ENCODE data around the gene ICA1.

The ICA1 gene

GRCh38 chr7:8285155-8285554, 23.2 kb upstream of the ICA1 start:
- Histone ChIP-seq H3K36me3 (ENCODE audit: control insufficient read depth in 2 of 2, insufficient read depth in 1 of 2, low read length in 2 of 2) (no peaks in the 10 kb centered on the region), H3K4me1 (ENCODE audit: control insufficient read depth, insufficient read depth, low read length) (peaks cover 21% of the 10 kb centered on the region), H3K9me3 (ENCODE audit: control insufficient read depth, insufficient read depth, low read depth, low read length) (no peaks in the 10 kb centered on the region), H3K27ac (ENCODE audit: extremely low read depth, low read depth, low read length) (no peak overlapping the region), H3K4me3 (ENCODE audit: low read depth, low read length) (no peak overlapping the region)
- ChIA-PET POLR2A (no interaction called here), CTCF (interaction anchor here (1.0 kb wide), 1 partner anchor 11 kb away, joined by 3 read pairs; no protein-coding TSS in a partner anchor)
- no peak for TF ChIP-seq ZNF561 (tag by site-specific recombination; IDR thresholded peaks at IDR 0.05; ENCODE audit: borderline replicate concordance)

GRCh38 chr7:8284606-8285005, 22.6 kb upstream of the ICA1 start:
- no peaks in the 10 kb centered on the region for H3K9me3 ChIP-seq (ENCODE audit: control insufficient read depth, insufficient read depth, low read depth, low read length)
- no peaks in the 10 kb centered on the region for H3K36me3 ChIP-seq (ENCODE audit: control insufficient read depth in 2 of 2, insufficient read depth in 1 of 2, low read length in 2 of 2)
- H3K4me1 ChIP-seq (ENCODE audit: control insufficient read depth, insufficient read depth, low read length), result peaks cover 15% of the 10 kb centered on the region
- CTCF ChIA-PET, result interaction anchor here (0.6 kb wide), 1 partner anchor 1001 kb away, joined by 3 read pairs; no protein-coding TSS in a partner anchor
- no peak overlapping the region for H3K27ac ChIP-seq (ENCODE audit: extremely low read depth, low read depth, low read length)
- TF ChIP-seq ZNF157 (tag by site-specific recombination; IDR thresholded peaks at IDR 0.05) (no peak), ZNF280C (tag by site-specific recombination; IDR thresholded peaks at IDR 0.05) (no peak), ZNF362 (tag by site-specific recombination; IDR thresholded peaks at IDR 0.05) (no peak)
- no peak overlapping the region for H3K4me3 ChIP-seq (ENCODE audit: low read depth, low read length)
- POLR2A ChIA-PET, result no interaction called here

GRCh38 chr7:8283968-8284367, 22.0 kb upstream of the ICA1 start:
- H3K27ac ChIP-seq (ENCODE audit: extremely low read depth, low read depth, low read length), result no peak overlapping the region
- ChIA-PET CTCF (interaction anchor here (0.6 kb wide), 1 partner anchor 1000 kb away, joined by 3 read pairs; no protein-coding TSS in a partner anchor), POLR2A (no interaction called here)
- no peaks in the 10 kb centered on the region for H3K36me3 ChIP-seq (ENCODE audit: control insufficient read depth in 2 of 2, insufficient read depth in 1 of 2, low read length in 2 of 2)
- H3K4me3 ChIP-seq (ENCODE audit: low read depth, low read length), result no peak overlapping the region
- H3K9me3 ChIP-seq (ENCODE audit: control insufficient read depth, insufficient read depth, low read depth, low read length), result no peaks in the 10 kb centered on the region
- H3K4me1 ChIP-seq (ENCODE audit: control insufficient read depth, insufficient read depth, low read length), result peaks cover 10% of the 10 kb centered on the region; the same call in 1 of the 2 replicates
- no peak for TF ChIP-seq ZNF747 (tag by site-specific recombination; IDR thresholded peaks at IDR 0.05)
- no peak for TF ChIP-seq KLF9 (tag by site-specific recombination; IDR thresholded peaks at IDR 0.05; ENCODE audit: low read depth)
- TF ChIP-seq ZNF544 (tag by site-specific recombination; IDR thresholded peaks at IDR 0.05), result no peak
- TF ChIP-seq ZNF155 (tag by site-specific recombination; IDR thresholded peaks at IDR 0.05), result no peak
- TF ChIP-seq MEIS1 (CRISPR knock-in tag; IDR thresholded peaks at IDR 0.05; ENCODE audit: borderline replicate concordance), result no peak
- no peak for TF ChIP-seq ZBTB10 (tag by site-specific recombination; IDR thresholded peaks at IDR 0.05)
- TF ChIP-seq ZXDB (tag by site-specific recombination; IDR thresholded peaks at IDR 0.05), result no peak
- TF ChIP-seq ZNF311 (tag by site-specific recombination; IDR thresholded peaks at IDR 0.05; ENCODE audit: borderline replicate concordance), result no peak
- no peak for TF ChIP-seq ZNF660 (tag by site-specific recombination; IDR thresholded peaks at IDR 0.05)

Data from HEK293 (cell line).